ENCODE data around the gene TMC8.

DNA sequence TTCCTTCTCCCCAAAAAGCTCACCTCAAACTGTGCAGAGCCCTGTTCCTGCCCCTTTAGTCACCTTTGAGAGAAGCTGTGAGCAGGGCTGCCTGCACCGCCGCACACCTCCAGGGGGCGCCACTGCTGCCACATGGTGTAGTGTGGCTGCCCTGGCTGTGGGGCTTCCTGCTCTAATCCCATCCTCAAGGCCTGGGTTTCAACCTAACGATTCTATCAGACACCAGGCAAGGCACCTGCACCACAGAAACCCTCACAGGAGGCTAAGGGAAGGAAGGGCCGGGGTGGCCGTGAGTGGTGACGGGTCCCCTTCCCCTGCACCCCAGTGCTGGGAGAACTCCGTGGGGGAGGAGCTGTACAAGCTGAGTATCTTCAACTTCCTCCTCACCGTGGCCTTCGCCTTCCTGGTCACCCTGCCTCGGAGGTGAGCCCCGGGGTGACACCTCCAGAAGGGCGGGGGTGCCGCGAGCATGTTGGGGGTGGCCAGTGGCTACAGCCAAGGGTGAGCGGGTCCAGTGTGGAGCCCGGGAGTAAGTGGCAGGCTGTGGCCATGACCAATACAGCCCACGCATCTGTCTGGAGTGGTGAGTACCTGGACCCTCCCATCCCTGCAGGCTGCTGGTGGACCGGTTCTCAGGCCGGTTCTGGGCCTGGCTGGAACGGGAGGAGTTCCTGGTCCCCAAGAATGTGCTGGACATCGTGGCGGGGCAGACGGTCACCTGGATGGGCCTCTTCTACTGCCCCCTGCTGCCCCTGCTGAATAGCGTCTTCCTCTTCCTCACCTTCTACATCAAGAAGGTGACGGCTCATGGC lies 7.0 kb downstream of the TMC8 start:
- TF ChIP-seq, protein P1, sequence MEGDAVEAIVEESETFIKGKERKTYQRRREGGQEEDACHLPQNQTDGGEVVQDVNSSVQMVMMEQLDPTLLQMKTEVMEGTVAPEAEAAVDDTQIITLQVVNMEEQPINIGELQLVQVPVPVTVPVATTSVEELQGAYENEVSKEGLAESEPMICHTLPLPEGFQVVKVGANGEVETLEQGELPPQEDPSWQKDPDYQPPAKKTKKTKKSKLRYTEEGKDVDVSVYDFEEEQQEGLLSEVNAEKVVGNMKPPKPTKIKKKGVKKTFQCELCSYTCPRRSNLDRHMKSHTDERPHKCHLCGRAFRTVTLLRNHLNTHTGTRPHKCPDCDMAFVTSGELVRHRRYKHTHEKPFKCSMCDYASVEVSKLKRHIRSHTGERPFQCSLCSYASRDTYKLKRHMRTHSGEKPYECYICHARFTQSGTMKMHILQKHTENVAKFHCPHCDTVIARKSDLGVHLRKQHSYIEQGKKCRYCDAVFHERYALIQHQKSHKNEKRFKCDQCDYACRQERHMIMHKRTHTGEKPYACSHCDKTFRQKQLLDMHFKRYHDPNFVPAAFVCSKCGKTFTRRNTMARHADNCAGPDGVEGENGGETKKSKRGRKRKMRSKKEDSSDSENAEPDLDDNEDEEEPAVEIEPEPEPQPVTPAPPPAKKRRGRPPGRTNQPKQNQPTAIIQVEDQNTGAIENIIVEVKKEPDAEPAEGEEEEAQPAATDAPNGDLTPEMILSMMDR (IDR thresholded peaks at IDR 0.05; ENCODE audit: borderline replicate concordance, extremely low read depth, low read length, poor library complexity, severe bottlenecking), result peak; percentile 77
- no peak for TF ChIP-seq EZH2 (IDR thresholded peaks at IDR 0.05; ENCODE audit: borderline replicate concordance, low read depth, low read length, severe bottlenecking)

All from DND-41 (cell line).